AG09309 (cell line): Measurements from ENCODE around the gene KCTD20.
"Not testable (repeated sequence)": the region's sequence is repeated elsewhere in the genome, so short reads cannot be mapped to it uniquely, and the experiment has no call there.

ENCODE experiments used
- DNase-seq: peaks from one replicate; pipeline ENCODE4 v3.0.0-alpha.2; 2010; ENCODE audit warnings: low read depth
- H3K4me3 ChIP-seq: 2 replicates; pipeline ENCODE4 v1.5.1; 2011; ENCODE audit warnings: mild to moderate bottlenecking, low read depth, low read length, moderate library complexity; ENCODE audit not compliant: control insufficient read depth
- CTCF ChIP-seq: IDR thresholded peaks from 2 replicates; pipeline ENCODE4 v1.5.1; 2011; ENCODE audit warnings: mild to moderate bottlenecking, low read depth, low read length, inconsistent platforms; ENCODE audit not compliant: insufficient read depth, control insufficient read depth; ENCODE audit errors: missing control alignments

Gene KCTD20

GRCh38 chr6:36442671-36443470, at the start of gene KCTD20, which contains the start of gene PXT1:
KCTD20 (plus strand) TSS chr6:36443000; CDS start chr6:36470098, 27,098 bp downstream.
PXT1 (minus strand) TSS chr6:36442854; CDS start chr6:36426082, 16,772 bp downstream.
- H3K4me3 ChIP-seq, result peak within 1 kb of the TSS; percentile 83
- no peak for TF ChIP-seq CTCF
- peak; percentile 46 for DNase-seq

DNA sequence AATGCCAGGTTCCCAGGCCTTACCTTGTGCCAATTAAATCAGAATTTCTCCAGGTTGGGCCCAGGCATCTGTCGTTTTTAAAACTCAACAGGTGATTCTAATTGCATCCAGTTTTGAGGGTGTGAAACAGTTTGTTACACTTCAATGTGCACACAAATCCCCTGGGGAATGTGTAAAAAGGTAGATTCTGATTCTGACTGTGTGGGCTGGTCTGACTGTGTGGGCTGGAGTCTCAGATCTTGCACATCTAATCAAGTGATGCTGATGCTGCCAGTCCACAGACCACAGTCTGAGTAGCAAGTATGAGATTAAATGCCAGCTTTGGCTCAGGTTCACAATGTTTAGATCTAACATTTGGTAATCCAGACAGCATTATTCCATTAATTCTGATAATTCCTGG, 42.8 kb upstream of the KCTD20 start:
- no peak for DNase-seq
- TF ChIP-seq CTCF, result no peak

GRCh38 chr6:36402481-36402880, 40.3 kb upstream of the KCTD20 start:
- DNase-seq, result no peak
- H3K4me3 ChIP-seq, result no peak overlapping the region
- TF ChIP-seq CTCF, result no peak

More for the DNA sequence above, 42.8 kb upstream of the KCTD20 start:
- H3K4me3 ChIP-seq, result no peak overlapping the region

DNA sequence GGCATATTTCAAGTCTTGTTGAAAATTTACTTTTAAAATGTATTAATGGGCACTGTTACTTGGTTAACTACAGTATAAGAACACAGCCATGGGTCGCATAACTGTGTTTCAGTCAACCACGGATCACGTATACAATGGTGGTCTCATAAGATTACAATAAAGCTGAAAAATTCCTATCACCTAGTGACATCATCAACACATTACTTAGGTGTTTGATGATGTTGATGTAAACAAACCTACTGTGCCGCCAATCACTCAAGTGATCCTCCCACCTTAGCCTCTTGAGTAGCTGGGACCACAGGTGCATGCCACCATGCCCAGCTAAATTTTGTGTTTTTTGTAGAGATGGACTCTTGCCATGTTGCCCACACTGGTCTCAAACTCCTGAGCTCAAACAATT, 38.6 kb upstream of the KCTD20 start:
- no peak overlapping the region for H3K4me3 ChIP-seq
- DNase-seq, result no peak
- TF ChIP-seq CTCF, result no peak

DNA sequence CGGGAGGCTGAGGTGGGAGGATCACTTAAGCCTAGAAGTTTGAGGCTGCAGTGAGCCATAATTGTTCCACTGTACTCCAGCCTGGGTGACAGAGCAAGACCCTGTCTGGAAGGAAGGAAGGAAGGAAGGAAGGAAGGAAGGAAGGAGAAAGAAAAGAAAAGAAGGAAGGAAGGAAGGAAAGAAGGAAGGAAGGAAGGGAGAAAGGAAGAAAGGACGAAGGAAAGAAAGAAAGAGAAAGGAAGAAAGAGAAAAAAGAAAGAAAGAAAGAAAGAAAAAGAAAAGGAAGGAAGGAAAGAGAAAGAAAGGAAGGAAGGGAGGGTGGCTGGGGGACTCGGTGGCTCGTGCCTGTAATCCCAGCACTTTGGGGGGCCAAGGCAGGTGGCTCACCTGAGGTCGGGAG, 33.1 kb upstream of the KCTD20 start:
- not testable (repeated sequence) for DNase-seq, H3K4me3 ChIP-seq

- DNase-seq, result no peak
These were observed 29.0 kb upstream of the KCTD20 start for GRCh38 chr6:36413489-36414480.

More at GRCh38 chr6:36413489-36414480, 29.0 kb upstream of the KCTD20 start:
- no peak for TF ChIP-seq CTCF
- H3K4me3 ChIP-seq, result no peak overlapping the region
